GM19468 (cell line): ENCODE data around the gene ADGRD1.

ENCODE experiments used
- ATAC-seq: cut with Tn5 transposase; IDR thresholded peaks from one replicate; pipeline ENCODE4 v1.9.1; 2021; ENCODE audit warnings: mild to moderate bottlenecking, moderate library complexity, moderate number of reproducible peaks; ENCODE audit not compliant: unreplicated experiment; ENCODE audit errors: extremely low read depth

Gene ADGRD1

DNA sequence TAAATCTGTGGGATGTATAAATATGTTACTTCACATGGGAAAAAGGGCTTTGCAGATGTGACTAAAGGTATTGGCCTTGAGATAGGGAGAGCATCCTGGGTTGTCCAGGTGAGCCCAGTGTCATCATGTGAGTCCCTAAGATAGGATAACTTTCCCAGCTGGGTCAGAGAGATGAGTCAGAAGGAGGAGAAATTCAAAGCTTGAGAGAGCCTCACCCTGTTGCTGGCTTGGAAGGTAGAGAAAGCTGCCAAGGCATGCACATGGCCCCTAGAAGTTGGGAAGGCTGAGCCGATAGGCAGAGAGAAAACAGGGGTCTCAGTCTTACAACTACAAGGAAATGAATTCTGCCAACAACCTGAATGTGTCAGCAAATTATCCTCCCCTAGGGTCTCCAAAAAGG, 213.0 kb downstream of the ADGRD1 start:
- ATAC-seq: no peak

DNA sequence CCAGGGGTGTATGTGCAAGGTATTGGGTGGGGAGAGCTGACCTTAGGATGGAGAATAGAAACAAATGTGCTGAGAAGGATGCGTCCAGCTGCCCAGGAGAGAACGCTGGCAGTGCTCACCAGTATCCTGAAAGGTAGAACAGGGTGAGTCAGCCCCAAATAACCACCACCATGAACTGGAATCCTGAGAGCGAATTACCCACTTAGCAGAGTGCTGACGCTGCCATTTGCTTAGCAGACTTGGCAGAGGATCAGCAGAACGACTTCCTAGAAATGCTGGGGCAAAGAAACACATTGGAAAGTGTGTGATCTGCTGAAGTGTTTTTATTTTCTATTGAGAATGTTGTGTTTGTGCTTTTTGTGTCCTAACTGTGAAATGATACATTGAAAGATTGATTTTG, 213.6 kb downstream of the ADGRD1 start:
- no peak for ATAC-seq

DNA sequence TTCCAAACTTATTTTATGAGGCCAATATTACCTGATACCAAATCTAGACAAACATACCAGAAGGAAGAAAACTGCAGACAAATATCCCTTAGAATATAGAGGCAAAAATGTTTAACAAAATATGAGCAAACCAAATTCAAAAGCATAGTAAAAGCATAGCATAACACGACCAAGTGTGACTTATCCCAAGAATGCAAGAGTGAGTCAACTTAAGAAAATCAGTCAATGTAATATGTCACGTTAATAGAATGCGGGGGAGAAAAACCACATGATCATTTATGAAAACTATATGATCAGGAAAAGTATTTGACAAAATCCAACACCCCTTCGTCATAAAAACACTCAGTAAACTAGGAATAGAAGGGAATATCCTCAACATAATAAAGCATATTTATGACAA, 217.3 kb downstream of the ADGRD1 start:
- ATAC-seq: no peak

DNA sequence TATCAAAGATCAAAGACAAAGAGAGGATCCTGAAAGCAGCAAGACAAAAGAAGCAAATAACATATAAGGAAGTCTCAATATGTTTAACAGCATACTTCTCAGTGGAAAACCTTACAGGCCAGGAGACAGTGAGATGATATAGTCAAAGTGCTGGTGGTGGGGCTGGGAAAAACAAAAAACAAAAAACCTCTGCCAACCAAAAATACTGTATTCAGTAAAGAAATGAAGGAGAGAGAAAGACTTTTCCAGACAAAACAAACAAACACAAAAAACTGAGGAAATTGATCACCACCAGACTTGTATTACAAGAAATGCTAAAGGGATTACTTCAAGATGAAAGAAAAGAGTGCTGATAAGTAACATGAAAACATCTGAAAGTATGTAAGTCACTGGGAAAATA, 221.2 kb downstream of the ADGRD1 start:
- ATAC-seq: no peak

DNA sequence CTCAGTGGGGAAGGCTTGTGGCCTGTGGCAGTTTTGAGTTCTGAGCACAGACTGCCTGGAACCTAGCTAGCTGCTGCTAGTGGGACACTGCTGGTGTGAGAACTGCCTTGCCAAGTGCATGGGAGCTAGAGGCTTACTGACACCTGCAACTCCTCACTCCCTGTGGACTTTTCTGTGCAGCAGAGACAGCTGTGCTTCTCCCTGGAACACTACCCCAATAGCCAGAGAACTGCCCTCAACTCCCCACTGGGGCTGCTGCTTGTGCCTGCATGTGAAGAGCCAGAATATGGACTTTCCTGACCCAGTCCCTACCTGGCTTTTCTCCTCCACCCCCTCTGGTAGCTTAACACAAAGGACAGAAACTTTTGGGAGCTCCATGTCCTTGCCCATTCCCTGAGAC, 222.6 kb downstream of the ADGRD1 start:
- ATAC-seq: no peak

DNA sequence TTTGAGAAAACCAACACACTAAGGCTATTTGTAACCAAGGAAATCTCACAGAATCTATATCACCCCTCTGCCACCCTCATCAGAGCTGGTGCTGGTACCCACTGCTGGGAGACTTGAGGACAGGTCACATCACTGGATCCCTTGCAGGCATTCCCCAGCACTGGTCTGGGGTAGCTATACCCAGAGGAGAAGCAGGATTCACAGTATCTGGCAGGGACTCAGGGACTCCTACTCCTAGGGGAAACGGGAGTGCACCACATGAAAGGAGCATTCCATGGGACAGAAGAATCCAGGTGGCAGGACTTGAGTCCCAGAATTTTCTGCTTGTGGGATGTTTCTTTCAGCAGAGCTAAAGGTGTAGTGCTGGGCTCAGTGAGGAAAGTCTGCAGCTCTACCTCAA, 223.2 kb downstream of the ADGRD1 start:
- no peak for ATAC-seq

DNA sequence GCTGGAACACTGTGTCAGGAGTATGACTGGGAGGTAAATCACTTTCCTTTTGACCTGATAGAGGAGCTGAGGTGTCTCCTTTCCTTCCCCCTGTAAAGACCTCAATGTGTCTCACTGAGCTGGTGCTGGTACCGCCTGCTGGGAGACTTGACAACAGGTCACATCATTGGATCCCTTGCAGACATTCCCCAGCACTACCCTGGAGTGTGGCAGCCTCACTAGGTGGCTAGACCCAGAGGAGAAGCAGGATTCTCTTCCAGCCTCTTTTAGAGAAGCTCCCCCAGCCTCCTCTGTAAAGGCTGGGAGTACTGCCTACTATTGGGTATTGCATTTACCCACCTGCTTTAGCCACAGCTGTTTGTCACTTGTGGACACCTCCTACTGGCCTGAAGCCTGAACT, 223.9 kb downstream of the ADGRD1 start:
- ATAC-seq: no peak

DNA sequence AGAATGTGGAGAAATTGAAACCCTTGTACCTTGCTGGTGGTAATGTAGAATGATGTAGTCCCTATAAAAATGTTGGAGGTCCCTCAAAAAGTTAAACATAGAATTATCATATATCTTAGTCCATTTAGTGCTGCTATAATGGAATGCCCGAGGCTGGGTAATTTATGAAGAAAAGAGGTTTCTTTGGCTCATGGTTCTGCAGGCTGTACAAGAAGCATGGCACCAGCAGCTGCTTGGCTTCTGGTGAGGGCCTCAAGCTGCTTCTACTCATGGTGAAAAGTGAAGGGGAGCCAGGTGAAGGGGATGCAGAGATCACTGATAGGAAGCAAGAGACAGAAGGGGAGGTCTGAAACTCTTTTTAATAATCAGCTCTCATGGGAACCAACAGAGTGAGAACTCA, 233.9 kb downstream of the ADGRD1 start:
- ATAC-seq: no peak

DNA sequence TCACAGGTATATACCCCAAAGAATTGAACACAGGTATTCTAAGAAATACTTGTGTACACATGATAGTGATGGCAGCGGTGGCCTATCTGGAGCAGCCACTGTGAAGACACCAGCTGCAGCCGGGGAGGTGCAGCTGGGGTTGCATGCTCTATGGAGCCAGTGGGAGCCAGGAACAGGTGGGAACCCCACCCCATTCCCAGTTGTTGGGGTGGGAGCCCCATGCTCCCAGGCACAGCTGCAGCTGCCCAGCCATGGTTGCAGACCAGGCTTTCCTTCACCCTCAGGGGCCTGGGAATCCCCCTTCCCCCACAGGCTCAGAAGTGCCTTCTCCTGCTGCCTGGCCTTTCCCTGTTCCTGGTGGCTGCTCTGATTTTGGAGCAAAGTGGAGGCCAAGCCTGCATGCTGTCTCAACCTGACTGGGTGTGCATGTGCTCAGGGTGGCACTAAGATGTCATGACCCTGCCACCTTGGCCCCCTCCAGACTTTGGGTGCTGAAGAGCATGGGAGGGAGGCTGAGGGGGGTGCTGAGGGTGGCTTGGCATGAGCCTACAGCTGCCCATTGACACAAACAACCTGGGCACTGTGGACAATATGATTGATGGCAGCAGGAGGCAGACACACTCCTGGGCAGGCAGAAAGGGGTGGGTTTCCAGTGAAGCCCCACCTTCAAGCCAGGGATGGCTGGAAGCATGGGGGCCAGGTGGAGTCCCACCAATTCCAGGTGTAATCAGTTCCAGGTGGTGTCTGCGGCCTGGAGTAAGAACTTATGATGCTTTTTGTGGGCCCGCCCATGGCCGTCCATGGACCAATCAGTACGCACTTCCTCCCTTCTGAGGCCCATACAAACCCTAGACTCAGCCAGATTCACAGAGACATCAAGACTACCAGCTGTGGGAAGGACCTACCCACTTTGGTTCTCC, 234.7 kb downstream of the ADGRD1 start:
- ATAC-seq: no peak

DNA sequence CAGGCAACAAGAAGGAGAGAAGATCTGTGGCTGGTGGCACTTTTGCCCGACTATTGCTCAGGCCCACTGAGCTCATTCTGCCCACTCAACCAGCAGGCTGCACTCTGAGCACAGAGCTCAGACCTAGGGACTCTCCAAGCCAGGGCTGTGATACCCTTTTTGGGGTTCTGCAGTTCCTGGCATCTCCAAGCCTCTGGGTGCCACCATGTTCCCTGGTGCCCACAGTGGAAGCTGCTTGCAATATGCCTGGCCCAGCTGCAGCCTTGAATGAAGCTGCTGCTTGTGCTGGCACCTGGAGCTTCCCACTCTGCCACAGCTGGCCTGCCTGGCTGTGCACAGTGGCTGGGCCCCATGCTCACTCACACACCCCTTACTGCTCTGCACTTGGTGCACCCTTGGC, 236.1 kb downstream of the ADGRD1 start:
- no peak for ATAC-seq

DNA sequence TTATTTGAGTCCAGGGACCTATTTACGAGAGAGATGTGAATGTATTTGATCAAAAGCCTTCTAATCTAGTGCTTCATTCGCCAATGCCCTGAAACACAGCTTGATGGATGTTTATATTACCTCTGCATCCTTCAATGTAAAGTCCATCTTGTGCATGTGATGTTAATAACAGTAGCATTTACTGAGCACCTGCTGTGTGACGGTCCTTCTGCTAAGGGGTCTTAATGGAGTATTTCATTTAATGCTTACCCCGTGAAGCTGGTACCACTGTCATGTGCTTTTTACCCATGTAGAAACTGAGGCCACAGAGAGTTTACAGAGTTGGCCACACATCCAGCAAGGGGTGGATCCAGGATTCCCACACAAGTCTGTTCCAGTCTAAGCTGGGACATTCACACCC, 237.3 kb downstream of the ADGRD1 start:
- no peak for ATAC-seq
